Liver (tissue), 3 donors: Measurements from ENCODE around the gene NKRF.

Experiments used
- RAD21 ChIP-seq, 2 donors: IDR thresholded peaks; 2 replicates each; pipeline ENCODE4 v1.6.1; 2016; ENCODE audit warnings: antibody characterized with exemption in 2 of 2, mild to moderate bottlenecking in 2 of 2
- TF ChIP-seq, protein P1 (sequence below): fragments of 150-350 bp; IDR thresholded peaks from 2 replicates; pipeline ENCODE4 v1.5.1; 2017; ENCODE audit warnings: improper control_type of control experiment, low read depth, low read length; ENCODE audit not compliant: missing input control
- donor health status: healthy.
- donor health status: healthy.

GRCh38 chrX:119579414-119579813 lies 26.8 kb downstream of the NKRF start:
- no peak for TF ChIP-seq RAD21 (IDR thresholded peaks at IDR 0.05)
- TF ChIP-seq, protein P1, sequence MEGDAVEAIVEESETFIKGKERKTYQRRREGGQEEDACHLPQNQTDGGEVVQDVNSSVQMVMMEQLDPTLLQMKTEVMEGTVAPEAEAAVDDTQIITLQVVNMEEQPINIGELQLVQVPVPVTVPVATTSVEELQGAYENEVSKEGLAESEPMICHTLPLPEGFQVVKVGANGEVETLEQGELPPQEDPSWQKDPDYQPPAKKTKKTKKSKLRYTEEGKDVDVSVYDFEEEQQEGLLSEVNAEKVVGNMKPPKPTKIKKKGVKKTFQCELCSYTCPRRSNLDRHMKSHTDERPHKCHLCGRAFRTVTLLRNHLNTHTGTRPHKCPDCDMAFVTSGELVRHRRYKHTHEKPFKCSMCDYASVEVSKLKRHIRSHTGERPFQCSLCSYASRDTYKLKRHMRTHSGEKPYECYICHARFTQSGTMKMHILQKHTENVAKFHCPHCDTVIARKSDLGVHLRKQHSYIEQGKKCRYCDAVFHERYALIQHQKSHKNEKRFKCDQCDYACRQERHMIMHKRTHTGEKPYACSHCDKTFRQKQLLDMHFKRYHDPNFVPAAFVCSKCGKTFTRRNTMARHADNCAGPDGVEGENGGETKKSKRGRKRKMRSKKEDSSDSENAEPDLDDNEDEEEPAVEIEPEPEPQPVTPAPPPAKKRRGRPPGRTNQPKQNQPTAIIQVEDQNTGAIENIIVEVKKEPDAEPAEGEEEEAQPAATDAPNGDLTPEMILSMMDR = no peak
